H9 (cell line): ENCODE measurements around the gene DBNDD1. TPM values are rescaled to one million over a fixed set of nuclear protein-coding genes. Genes with fewer than 3 reads are reported as not detected.

Source experiments
- DNase-seq: peaks from one replicate; pipeline ENCODE4 v3.0.0-alpha.2; 2017
- H2AFZ ChIP-seq: one replicate; pipeline ENCODE4 v1.6.1; 2013; ENCODE audit warnings: mild to moderate bottlenecking, low read length, control low read depth, moderate library complexity
- H2AK5ac ChIP-seq: 2 replicates; pipeline ENCODE4 v1.6.1; 2013; ENCODE audit warnings: low read length, control low read depth, mixed read lengths; ENCODE audit not compliant: insufficient read length
- H2BK120ac ChIP-seq: one replicate; pipeline ENCODE4 v1.6.1; 2013; ENCODE audit warnings: low read depth, mild to moderate bottlenecking, low read length, control low read depth, inconsistent platforms; ENCODE audit not compliant: poor library complexity, severe bottlenecking
- H2BK12ac ChIP-seq: 2 replicates; pipeline ENCODE4 v1.6.1; 2013; ENCODE audit warnings: low read length, control low read depth, mixed read lengths, low read depth; ENCODE audit not compliant: insufficient read length
- H2BK15ac ChIP-seq: 2 replicates; pipeline ENCODE4 v1.6.1; 2013; ENCODE audit warnings: low read depth, low read length, control low read depth
- H2BK20ac ChIP-seq: one replicate; pipeline ENCODE4 v1.6.1; 2013; ENCODE audit warnings: low read depth, mild to moderate bottlenecking, low read length, control low read depth, inconsistent platforms; ENCODE audit not compliant: poor library complexity, severe bottlenecking
- H2BK5ac ChIP-seq: 2 replicates; pipeline ENCODE4 v1.6.1; 2013; ENCODE audit warnings: low read length, control low read depth, mixed read lengths; ENCODE audit not compliant: insufficient read length
- H3K14ac ChIP-seq: 2 replicates; pipeline ENCODE4 v1.6.1; 2013; ENCODE audit warnings: low read length, control low read depth; ENCODE audit not compliant: insufficient read depth
- H3K18ac ChIP-seq: 2 replicates; pipeline ENCODE4 v1.6.1; 2013; ENCODE audit warnings: low read depth, mild to moderate bottlenecking, mixed read lengths, low read length, control low read depth; ENCODE audit not compliant: insufficient read length
- H3K23ac ChIP-seq: 2 replicates; pipeline ENCODE4 v1.6.1; 2013; ENCODE audit warnings: low read length, control low read depth, mixed read lengths, low read depth; ENCODE audit not compliant: insufficient read length
- H3K23me2 ChIP-seq: 2 replicates; pipeline ENCODE4 v1.6.1; 2013; ENCODE audit warnings: low read depth, mild to moderate bottlenecking, mixed read lengths, low read length, control low read depth; ENCODE audit not compliant: insufficient read length, poor library complexity, severe bottlenecking
- H3K27ac ChIP-seq: 2 replicates; pipeline ENCODE4 v1.5.1; 2013; ENCODE audit warnings: low read length, control low read depth, mixed read lengths, low read depth; ENCODE audit not compliant: insufficient read length
- H3K27me3 ChIP-seq: 2 replicates; pipeline ENCODE4 v1.6.1; 2013; ENCODE audit warnings: low read length, control low read depth, inconsistent platforms; ENCODE audit not compliant: insufficient read depth
- H3K4ac ChIP-seq: 2 replicates; pipeline ENCODE4 v1.6.1; 2013; ENCODE audit warnings: low read depth, mild to moderate bottlenecking, control low read depth, inconsistent platforms, low read length, moderate library complexity
- H3K4me1 ChIP-seq: 2 replicates; pipeline ENCODE4 v1.6.1; 2013; ENCODE audit warnings: low read length, control low read depth, inconsistent platforms; ENCODE audit not compliant: insufficient read depth
- H3K4me2 ChIP-seq: 2 replicates; pipeline ENCODE4 v1.6.1; 2013; ENCODE audit warnings: low read length, control low read depth, mixed read lengths; ENCODE audit not compliant: insufficient read length, insufficient read depth
- H3K56ac ChIP-seq: 2 replicates; pipeline ENCODE4 v1.6.1; 2013; ENCODE audit warnings: low read depth, mild to moderate bottlenecking, mixed read lengths, low read length, control low read depth; ENCODE audit not compliant: insufficient read length
- H3K79me1 ChIP-seq: 2 replicates; pipeline ENCODE4 v1.6.1; 2013; ENCODE audit warnings: low read depth, mild to moderate bottlenecking, moderate library complexity, low read length, control low read depth, inconsistent platforms; ENCODE audit not compliant: insufficient read depth, poor library complexity, severe bottlenecking
- H3K79me2 ChIP-seq: 2 replicates; pipeline ENCODE4 v1.6.1; 2013; ENCODE audit warnings: low read length, control low read depth, inconsistent platforms; ENCODE audit not compliant: insufficient read depth
- H3K9ac ChIP-seq: 2 replicates; pipeline ENCODE4 v1.6.1; 2013; ENCODE audit warnings: low read length, control low read depth, mixed read lengths; ENCODE audit not compliant: insufficient read length; ENCODE audit errors: extremely low read depth
- H3K9me3 ChIP-seq: one replicate; pipeline ENCODE4 v1.6.1; 2013; ENCODE audit warnings: low read depth, low read length, inconsistent platforms; ENCODE audit not compliant: control insufficient read depth
- H3T11ph ChIP-seq: one replicate; pipeline ENCODE4 v1.6.1; 2013; ENCODE audit warnings: mild to moderate bottlenecking, low read length, control low read depth, inconsistent platforms
- H4K20me1 ChIP-seq: one replicate; pipeline ENCODE4 v1.6.1; 2013; ENCODE audit not compliant: control insufficient read depth, insufficient read length, insufficient read depth
- H4K5ac ChIP-seq: 2 replicates; pipeline ENCODE4 v1.6.1; 2013; ENCODE audit warnings: low read depth, mild to moderate bottlenecking, mixed read lengths, low read length, control low read depth; ENCODE audit not compliant: insufficient read length
- H4K8ac ChIP-seq: replicated peaks from 2 replicates; pipeline ENCODE4 v1.6.1; 2013; ENCODE audit warnings: low read length, control low read depth, mixed read lengths, low read depth; ENCODE audit not compliant: insufficient read length
- H4K91ac ChIP-seq: 2 replicates; pipeline ENCODE4 v1.6.1; 2013; ENCODE audit warnings: low read depth, mild to moderate bottlenecking, moderate library complexity, mixed read lengths, low read length, control low read depth; ENCODE audit not compliant: insufficient read length
- H3K27ac Mint-ChIP-seq, 3 experiments: 2 replicates in 2 of 3; 3 replicates in 1 of 3; pipeline ENCODE4 v1.8.0; 2020 to 2021; ENCODE audit warnings: mixed read lengths in 3 of 3, mild to moderate bottlenecking in 1 of 3, moderate library complexity in 1 of 3
- H3K27me3 Mint-ChIP-seq: 2 replicates; pipeline ENCODE4 v1.8.0; 2021; ENCODE audit warnings: low read depth, mild to moderate bottlenecking, moderate library complexity, mixed read lengths
- H3K36me3 Mint-ChIP-seq, 3 experiments: 2 replicates in 2 of 3; 3 replicates in 1 of 3; pipeline ENCODE4 v1.8.0; 2020 to 2021; ENCODE audit warnings: low read depth in 3 of 3, mixed read lengths in 3 of 3; ENCODE audit not compliant: insufficient read depth in 1 of 3
- H3K4me1 Mint-ChIP-seq, 2 experiments: 2 replicates each; pipeline ENCODE4 v1.8.0; 2020; ENCODE audit warnings: mixed read lengths in 2 of 2
- H3K4me3 Mint-ChIP-seq, 2 experiments: 2 replicates in 1 of 2; 3 replicates in 1 of 2; pipeline ENCODE4 v1.8.0; 2020 to 2021; ENCODE audit warnings: mild to moderate bottlenecking in 2 of 2, mixed read lengths in 2 of 2, moderate library complexity in 1 of 2
- H3K9me3 Mint-ChIP-seq, 2 experiments: 2 replicates in 1 of 2; 3 replicates in 1 of 2; pipeline ENCODE4 v1.8.0; 2020; ENCODE audit warnings: mild to moderate bottlenecking in 2 of 2, mixed read lengths in 2 of 2, moderate library complexity in 1 of 2
- CTCF ChIP-seq: fragments of 200-600 bp; sonication (generic); conservative IDR thresholded peaks from 3 replicates; pipeline ENCODE4 v1.8.0; 2021; ENCODE audit warnings: antibody characterized with exemption, mild to moderate bottlenecking
- WGBS: extraction: QIAGEN DNeasy Blood & Tissue Kit; methylation state at CpG from one replicate; pipeline ENCODE4 v1.1.7; 2013; ENCODE audit warnings: missing lambda C conversion rate, low lambda C conversion rate, mixed read lengths; ENCODE audit not compliant: insufficient read length; ENCODE audit errors: extremely low coverage; 5-methylcytosine and 5-hydroxymethylcytosine counted together
- total RNA-seq: library from RNA; stranded (reverse); gene quantifications from 2 replicates; pipeline ENCODE4 v1.2.1, GENCODE V29; 2021

DBNDD1 gene
- total RNA-seq, 1 experiment from 2014 or later: 87.3 TPM

GRCh38 chr16:90026135-90026534 is 6.9 kb upstream of the DBNDD1 start:
- H3K27me3 ChIP-seq: no peaks in the 10 kb centered on the region
- H3K18ac ChIP-seq: no peak overlapping the region
- no peak overlapping the region for H3T11ph ChIP-seq
- H2AK5ac ChIP-seq: no peak overlapping the region
- H3K79me2 ChIP-seq: no peaks in the 10 kb centered on the region
- no peak overlapping the region for H4K5ac ChIP-seq
- Mint-ChIP-seq H3K36me3 (peaks cover 0 to 8% (median 1%) of the 10 kb centered on the region in 3 experiments; a peak in 4 of 7 replicates), H3K27me3 (no peaks in the 10 kb centered on the region), H3K9me3 (no peaks in the 10 kb centered on the region), H3K4me3 (no peak overlapping the region), H3K27ac (no peak overlapping the region), H3K4me1 (peaks cover 29 to 32% of the 10 kb centered on the region in 2 experiments)
- H3K4me1 ChIP-seq: no peaks in the 10 kb centered on the region
- no peak overlapping the region for H2BK120ac ChIP-seq
- H2BK12ac ChIP-seq: no peak overlapping the region
- H2AFZ ChIP-seq: no peak overlapping the region
- H2BK20ac ChIP-seq: no peak overlapping the region
- no peak overlapping the region for H3K4ac ChIP-seq
- no peak overlapping the region for H3K14ac ChIP-seq
- no peaks in the 10 kb centered on the region for H3K9me3 ChIP-seq
- H2BK5ac ChIP-seq: no peak overlapping the region
- peak; percentile 35; the same call in 2 of the 3 replicates for TF ChIP-seq CTCF
- no peak overlapping the region for H3K9ac ChIP-seq
- H4K20me1 ChIP-seq: no peaks in the 10 kb centered on the region
- H3K4me2 ChIP-seq: no peak overlapping the region
- DNase-seq: no peak
- H3K56ac ChIP-seq: no peak overlapping the region
- H3K23me2 ChIP-seq: peaks cover 4% of the 10 kb centered on the region
- no peaks in the 10 kb centered on the region for H3K79me1 ChIP-seq
- no peak overlapping the region for H3K27ac ChIP-seq
- whole genome bisulfite sequencing: no CpG with 5 or more reads among the region's 8 CpGs
- no peak overlapping the region for H4K8ac ChIP-seq
- H2BK15ac ChIP-seq: no peak overlapping the region
- no peak overlapping the region for H3K23ac ChIP-seq
- H4K91ac ChIP-seq: no peak overlapping the region
